K562 (cell line): ENCODE data around the gene CDKN1B. TPM values are rescaled to one million over a fixed set of nuclear protein-coding genes. Genes with fewer than 3 reads are reported as not detected.
A peak's percentile ranks its signal among the peaks of the same experiment; 100 is the strongest.

Experiments used
- CHD4 ChIP-seq: fragments of 200-600 bp; sonication (generic); IDR thresholded peaks from 3 replicates; pipeline ENCODE4 v1.6.1; 2012; ENCODE audit warnings: low read depth, mild to moderate bottlenecking, mixed read lengths, low read length, inconsistent platforms; ENCODE audit not compliant: insufficient read depth, insufficient replicate concordance, poor library complexity, severe bottlenecking
- HNRNPLL ChIP-seq: fragments of 200-400 bp; formaldehyde crosslinking; IDR thresholded peaks from 2 replicates; pipeline ENCODE4 v1.6.1; 2017; ENCODE audit warnings: low read length, low read depth, mild to moderate bottlenecking; ENCODE audit not compliant: poor library complexity, severe bottlenecking
- HOXB6 ChIP-seq: fragments of 250-450 bp; sonication (Bioruptor Pico); IDR thresholded peaks from 2 replicates; pipeline ENCODE4 v1.5.1; 2022; ENCODE audit warnings: mild to moderate bottlenecking, borderline replicate concordance
- KLF1 ChIP-seq: fragments of 450-650 bp; IDR thresholded peaks from 2 replicates; pipeline ENCODE4 v1.6.1; 2016; ENCODE audit warnings: missing genetic modification characterization, missing compliant biosample characterization
- NCOA4 ChIP-seq: fragments of 450-650 bp; IDR thresholded peaks from 2 replicates; pipeline ENCODE4 v1.6.1; 2018; ENCODE audit warnings: mild to moderate bottlenecking; ENCODE audit not compliant: partially characterized antibody
- PML ChIP-seq: IDR thresholded peaks from 2 replicates; pipeline ENCODE4 v1.6.1; 2012; ENCODE audit warnings: low read length, inconsistent platforms
- RBM22 ChIP-seq: fragments of 200-400 bp; formaldehyde crosslinking; IDR thresholded peaks from 2 replicates; pipeline ENCODE4 v1.6.1; 2018; ENCODE audit warnings: low read length, low read depth; ENCODE audit not compliant: poor library complexity, severe bottlenecking
- TEAD2 ChIP-seq: fragments of 450-650 bp; IDR thresholded peaks from 2 replicates; pipeline ENCODE4 v1.6.1; 2016; ENCODE audit warnings: missing genetic modification characterization, control low read depth, missing compliant biosample characterization
- ZBED1 ChIP-seq: IDR thresholded peaks from 2 replicates; pipeline ENCODE4 v1.6.1; 2014
- ZNF217 ChIP-seq: sonication (generic); formaldehyde crosslinking; IDR thresholded peaks from 2 replicates; pipeline ENCODE4 v1.8.0; 2022; ENCODE audit warnings: mild to moderate bottlenecking, missing genetic modification reagents
- ZNF324 ChIP-seq: fragments of 250-450 bp; sonication (Bioruptor Pico); IDR thresholded peaks from 2 replicates; pipeline ENCODE4 v1.4.0; 2020; ENCODE audit warnings: mild to moderate bottlenecking
- ZNF354B ChIP-seq: fragments of 250-450 bp; sonication (Bioruptor Pico); IDR thresholded peaks from 2 replicates; pipeline ENCODE4 v1.4.0; 2020
- ZNF589 ChIP-seq: fragments of 200-800 bp; sonication (Bioruptor generic); IDR thresholded peaks from 2 replicates; pipeline ENCODE4 v1.6.1; 2016; ENCODE audit warnings: low read depth, missing genetic modification characterization, missing compliant biosample characterization
- ZNF644 ChIP-seq: fragments of 200-800 bp; sonication (Bioruptor generic); IDR thresholded peaks from 2 replicates; pipeline ENCODE4 v1.6.1; 2016; ENCODE audit warnings: low read depth, missing genetic modification characterization, missing compliant biosample characterization
- polyA plus RNA-seq, 8 experiments: library from polyadenylated mRNA; depleted of rRNA in 4 of 8; stranded (reverse) in 5 of 8; unstranded in 3 of 8; fragments of >200 nt; fragmentation: Nextera tagmentation in 2 of 8; fragmentation: Illumina TruSeq in 1 of 8; extraction: Ambion mirVana in 2 of 8; extraction: Trizol in 1 of 8; gene quantifications; 2 replicates each; pipeline versions ENCODE4 v1.2.1 to v1.2.3, GENCODE V29; 2011 to 2014; ENCODE audit warnings: inconsistent platforms in 1 of 8, missing spikeins in 1 of 8
- total RNA-seq, 7 experiments: library from RNA; depleted of rRNA in 6 of 7; stranded (reverse); fragments of >200 nt in 6 of 7; fragmentation: Illumina TruSeq in 2 of 7; extraction: Trizol in 2 of 7; gene quantifications; 2 replicates each; pipeline versions ENCODE4 v1.2.1 to v1.2.3, GENCODE V29; 2011 to 2021; ENCODE audit warnings: low replicate concordance in 1 of 7
- TF ChIP-seq, protein P1 (sequence below), 2 experiments: fragments of 450-650 bp in 1 of 2; sonication (generic) in 1 of 2; formaldehyde crosslinking in 1 of 2; IDR thresholded peaks in 1 of 2; conservative IDR thresholded peaks in 1 of 2; 2 replicates each; pipeline versions ENCODE4 v1.6.1 to v1.8.1; 2016 to 2023; ENCODE audit warnings: mild to moderate bottlenecking in 2 of 2, moderate library complexity in 2 of 2, inconsistent platforms in 1 of 2, missing genetic modification reagents in 1 of 2
- TF ChIP-seq, protein P2 (sequence below), 2 experiments: fragments of 450-650 bp in 1 of 2; sonication (generic) in 1 of 2; formaldehyde crosslinking; conservative IDR thresholded peaks; 2 replicates each; pipeline versions ENCODE4 v1.4.0 to v1.8.1; 2020 to 2022; ENCODE audit warnings: mild to moderate bottlenecking in 1 of 2, missing genetic modification reagents in 1 of 2
- TF ChIP-seq, protein P3 (sequence below): IDR thresholded peaks from 3 replicates; pipeline ENCODE4 v1.6.1; 2011; ENCODE audit warnings: borderline replicate concordance, mild to moderate bottlenecking; ENCODE audit not compliant: insufficient read length, insufficient read depth
- TF ChIP-seq, protein P4 (sequence below): fragments of 450-650 bp; IDR thresholded peaks from one replicate; pipeline ENCODE4 v1.6.1; 2018; ENCODE audit warnings: mild to moderate bottlenecking, moderate library complexity; ENCODE audit not compliant: partially characterized antibody
- TF ChIP-seq, protein P5 (sequence below): fragments of 450-650 bp; IDR thresholded peaks from 2 replicates; pipeline ENCODE4 v1.6.1; 2016; ENCODE audit warnings: missing biosample characterization, missing genetic modification characterization

The CDKN1B gene
- total and polyA plus RNA-seq, 9 of the 15 experiments (the other 6 are each of a cell fraction or from before 2014, with no cell fraction given), result 2.6 to 35.2 (median 15.5) TPM

DNA sequence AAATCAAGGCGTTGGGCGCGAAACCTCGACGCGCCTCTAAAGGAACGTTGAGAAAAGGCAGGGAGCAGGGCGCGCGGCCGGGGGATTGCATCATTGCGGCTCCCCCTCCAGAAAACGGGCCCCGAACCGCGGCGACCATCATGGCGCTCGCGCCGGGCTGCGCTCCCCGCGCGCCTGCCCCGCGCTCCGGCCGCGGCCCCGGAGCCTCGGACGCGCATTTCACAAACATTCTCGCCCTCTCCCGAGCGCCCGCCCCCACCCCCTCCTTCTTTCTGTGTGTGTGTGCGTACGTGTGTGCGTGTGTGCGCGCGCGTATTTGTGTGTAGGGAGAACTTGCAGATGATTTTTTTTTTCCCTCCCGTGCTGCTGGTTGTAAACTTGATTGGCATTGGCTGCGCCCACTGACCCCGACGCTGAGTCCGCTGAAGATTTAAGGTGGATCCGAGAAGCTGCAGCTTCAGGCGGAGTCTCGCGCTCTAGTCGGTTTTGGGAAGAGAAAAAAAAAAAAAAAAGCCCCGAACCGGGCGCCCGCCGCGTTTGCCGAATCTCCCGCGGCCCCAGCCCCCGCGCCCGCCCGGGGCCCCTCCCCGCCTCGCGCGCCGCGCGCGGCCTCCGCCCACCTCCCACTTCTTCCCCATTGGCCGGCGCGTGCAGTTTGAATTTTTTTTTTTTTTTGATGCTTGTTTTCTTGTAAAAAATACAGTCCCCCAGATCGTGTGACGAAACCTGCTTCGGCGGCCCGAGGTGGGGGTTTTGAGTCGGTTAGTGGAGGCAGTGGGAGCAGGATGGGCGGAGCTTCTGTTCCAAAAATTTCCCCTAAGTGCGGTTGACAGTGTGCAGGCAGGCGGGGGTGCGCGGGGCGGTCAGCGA is 8.2 kb downstream of the CDKN1B start (continued):
- TF ChIP-seq, protein P1, sequence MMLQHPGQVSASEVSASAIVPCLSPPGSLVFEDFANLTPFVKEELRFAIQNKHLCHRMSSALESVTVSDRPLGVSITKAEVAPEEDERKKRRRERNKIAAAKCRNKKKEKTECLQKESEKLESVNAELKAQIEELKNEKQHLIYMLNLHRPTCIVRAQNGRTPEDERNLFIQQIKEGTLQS (IDR thresholded peaks at IDR 0.05), result peak; percentile 86
- TF ChIP-seq, protein P1 (CRISPR knock-in tag; conservative IDR thresholded peaks at IDR 0.05), result 0 out of 2 replicates have a peak, but pooled peaks have one; percentile 27
- TF ChIP-seq TEAD2 (no peak), HNRNPLL (peak; percentile 24), ZNF354B (CRISPR knock-in tag) (no peak), ZNF217 (no peak), HOXB6 (CRISPR knock-in tag) (no peak), RBM22 (peak; percentile 17), CHD4 (no peak), PML (no peak), ZNF324 (no peak), ZBED1 (no peak), KLF1 (tag) (no peak), ZNF644 (tag) (no peak), ZNF589 (CRISPR knock-in tag) (no peak), NCOA4 (no peak)
- TF ChIP-seq, protein P2, sequence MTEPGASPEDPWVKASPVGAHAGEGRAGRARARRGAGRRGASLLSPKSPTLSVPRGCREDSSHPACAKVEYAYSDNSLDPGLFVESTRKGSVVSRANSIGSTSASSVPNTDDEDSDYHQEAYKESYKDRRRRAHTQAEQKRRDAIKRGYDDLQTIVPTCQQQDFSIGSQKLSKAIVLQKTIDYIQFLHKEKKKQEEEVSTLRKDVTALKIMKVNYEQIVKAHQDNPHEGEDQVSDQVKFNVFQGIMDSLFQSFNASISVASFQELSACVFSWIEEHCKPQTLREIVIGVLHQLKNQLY (CRISPR knock-in tag; conservative IDR thresholded peaks at IDR 0.05), result no peak
- TF ChIP-seq, protein P3, sequence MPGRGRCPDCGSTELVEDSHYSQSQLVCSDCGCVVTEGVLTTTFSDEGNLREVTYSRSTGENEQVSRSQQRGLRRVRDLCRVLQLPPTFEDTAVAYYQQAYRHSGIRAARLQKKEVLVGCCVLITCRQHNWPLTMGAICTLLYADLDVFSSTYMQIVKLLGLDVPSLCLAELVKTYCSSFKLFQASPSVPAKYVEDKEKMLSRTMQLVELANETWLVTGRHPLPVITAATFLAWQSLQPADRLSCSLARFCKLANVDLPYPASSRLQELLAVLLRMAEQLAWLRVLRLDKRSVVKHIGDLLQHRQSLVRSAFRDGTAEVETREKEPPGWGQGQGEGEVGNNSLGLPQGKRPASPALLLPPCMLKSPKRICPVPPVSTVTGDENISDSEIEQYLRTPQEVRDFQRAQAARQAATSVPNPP, result no peak
- TF ChIP-seq, protein P4, sequence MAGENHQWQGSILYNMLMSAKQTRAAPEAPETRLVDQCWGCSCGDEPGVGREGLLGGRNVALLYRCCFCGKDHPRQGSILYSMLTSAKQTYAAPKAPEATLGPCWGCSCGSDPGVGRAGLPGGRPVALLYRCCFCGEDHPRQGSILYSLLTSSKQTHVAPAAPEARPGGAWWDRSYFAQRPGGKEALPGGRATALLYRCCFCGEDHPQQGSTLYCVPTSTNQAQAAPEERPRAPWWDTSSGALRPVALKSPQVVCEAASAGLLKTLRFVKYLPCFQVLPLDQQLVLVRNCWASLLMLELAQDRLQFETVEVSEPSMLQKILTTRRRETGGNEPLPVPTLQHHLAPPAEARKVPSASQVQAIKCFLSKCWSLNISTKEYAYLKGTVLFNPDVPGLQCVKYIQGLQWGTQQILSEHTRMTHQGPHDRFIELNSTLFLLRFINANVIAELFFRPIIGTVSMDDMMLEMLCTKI, result no peak
- TF ChIP-seq, protein P5, sequence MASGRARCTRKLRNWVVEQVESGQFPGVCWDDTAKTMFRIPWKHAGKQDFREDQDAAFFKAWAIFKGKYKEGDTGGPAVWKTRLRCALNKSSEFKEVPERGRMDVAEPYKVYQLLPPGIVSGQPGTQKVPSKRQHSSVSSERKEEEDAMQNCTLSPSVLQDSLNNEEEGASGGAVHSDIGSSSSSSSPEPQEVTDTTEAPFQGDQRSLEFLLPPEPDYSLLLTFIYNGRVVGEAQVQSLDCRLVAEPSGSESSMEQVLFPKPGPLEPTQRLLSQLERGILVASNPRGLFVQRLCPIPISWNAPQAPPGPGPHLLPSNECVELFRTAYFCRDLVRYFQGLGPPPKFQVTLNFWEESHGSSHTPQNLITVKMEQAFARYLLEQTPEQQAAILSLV (tag), result no peak
